Tibial artery (tissue), 4 donors: ENCODE measurements around the gene MLXIPL.
"Not testable (repeated sequence)": the region's sequence is repeated elsewhere in the genome, so short reads cannot be mapped to it uniquely, and the experiment has no call there.

ENCODE experiments used
- DNase-seq, 2 donors: peaks; one replicate each; pipeline ENCODE4 v3.0.0-alpha.2; 2019
- H3K27ac ChIP-seq, 2 donors: fragments of 200-600 bp; sonication (generic) in 1 of 2; 1 replicate in 1 of 2; 2 replicates in 1 of 2; pipeline ENCODE4 v1.5.1; 2018 to 2019; ENCODE audit warnings: mild to moderate bottlenecking in 1 of 2
- H3K27me3 ChIP-seq, 2 donors: fragments of 200-600 bp; sonication (generic) in 1 of 2; one replicate each; pipeline versions ENCODE4 v1.5.1 to v1.6.0; 2016 to 2019
- H3K36me3 ChIP-seq, 3 donors: fragments of 200-600 bp; sonication (generic) in 2 of 3; one replicate each; pipeline ENCODE4 v1.5.1; 2016 to 2019; ENCODE audit warnings: mild to moderate bottlenecking in 2 of 3
- H3K4me1 ChIP-seq, 4 donors: fragments of 200-600 bp; sonication (generic) in 2 of 4; 1 replicate in 3 of 4; 2 replicates in 1 of 4; pipeline ENCODE4 v1.5.1; 2016 to 2019
- H3K4me3 ChIP-seq, 2 donors: fragments of 200-600 bp; sonication (generic) in 1 of 2; 1 replicate in 1 of 2; 2 replicates in 1 of 2; pipeline ENCODE4 v1.5.1; 2018 to 2019; ENCODE audit warnings: mild to moderate bottlenecking in 2 of 2
- H3K9me3 ChIP-seq, 3 donors: fragments of 200-600 bp; sonication (generic) in 1 of 3; one replicate each; pipeline ENCODE4 v1.5.1; 2016 to 2019
- intact Hi-C: fragments of 100-400 bp; cut with DNase I; formaldehyde crosslinking; loops from one replicate; pipeline ENCODE4 v1.15.0; 2023; ENCODE audit warnings: low total_unique reads
- TF ChIP-seq, protein P1 (sequence below), 2 experiments: fragments of 200-600 bp in 1 of 2; fragments of 450-650 bp in 1 of 2; IDR thresholded peaks; one replicate each; pipeline ENCODE4 v1.5.1; 2017 to 2019; ENCODE audit warnings: antibody characterized with exemption in 2 of 2, mild to moderate bottlenecking in 1 of 2, moderate library complexity in 1 of 2

MLXIPL gene

DNA sequence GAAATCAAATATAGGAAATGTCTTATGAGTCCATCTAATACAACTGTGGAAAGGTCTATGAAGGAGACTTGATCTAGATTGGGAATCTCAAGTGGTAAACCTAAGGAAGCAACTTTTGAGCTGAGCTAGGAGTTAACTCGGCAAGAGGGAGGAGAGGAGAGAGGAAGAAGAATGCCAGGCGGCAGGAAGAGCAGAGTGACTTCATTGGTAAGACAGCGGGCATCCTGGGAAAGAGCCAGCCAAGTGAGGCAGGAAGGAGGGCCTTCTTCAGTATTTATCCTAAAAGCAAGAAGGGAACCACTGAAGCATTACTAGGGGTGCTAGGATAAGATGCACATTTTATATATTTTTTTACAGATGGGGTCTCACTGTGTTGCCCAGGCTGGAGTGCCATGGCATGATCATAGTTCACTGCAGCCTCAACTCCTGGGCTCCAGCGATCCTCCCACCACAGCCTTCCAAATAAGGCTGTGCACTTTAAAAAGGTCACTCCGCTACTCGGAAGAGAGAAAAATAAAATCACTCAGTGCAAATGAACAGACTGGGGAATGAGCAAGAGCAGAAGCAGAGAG lies 68.8 kb downstream of the MLXIPL start:
- H3K27ac ChIP-seq = peak overlapping the region; percentile 90 to 100
- DNase-seq = no peak
- peaks cover 0 to 27% (median 19%) of the 10 kb centered on the region in 4 donors for H3K4me1 ChIP-seq
- TF ChIP-seq, protein P1, sequence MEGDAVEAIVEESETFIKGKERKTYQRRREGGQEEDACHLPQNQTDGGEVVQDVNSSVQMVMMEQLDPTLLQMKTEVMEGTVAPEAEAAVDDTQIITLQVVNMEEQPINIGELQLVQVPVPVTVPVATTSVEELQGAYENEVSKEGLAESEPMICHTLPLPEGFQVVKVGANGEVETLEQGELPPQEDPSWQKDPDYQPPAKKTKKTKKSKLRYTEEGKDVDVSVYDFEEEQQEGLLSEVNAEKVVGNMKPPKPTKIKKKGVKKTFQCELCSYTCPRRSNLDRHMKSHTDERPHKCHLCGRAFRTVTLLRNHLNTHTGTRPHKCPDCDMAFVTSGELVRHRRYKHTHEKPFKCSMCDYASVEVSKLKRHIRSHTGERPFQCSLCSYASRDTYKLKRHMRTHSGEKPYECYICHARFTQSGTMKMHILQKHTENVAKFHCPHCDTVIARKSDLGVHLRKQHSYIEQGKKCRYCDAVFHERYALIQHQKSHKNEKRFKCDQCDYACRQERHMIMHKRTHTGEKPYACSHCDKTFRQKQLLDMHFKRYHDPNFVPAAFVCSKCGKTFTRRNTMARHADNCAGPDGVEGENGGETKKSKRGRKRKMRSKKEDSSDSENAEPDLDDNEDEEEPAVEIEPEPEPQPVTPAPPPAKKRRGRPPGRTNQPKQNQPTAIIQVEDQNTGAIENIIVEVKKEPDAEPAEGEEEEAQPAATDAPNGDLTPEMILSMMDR (IDR thresholded peaks at IDR 0.05) = no peak
- no peaks in the 10 kb centered on the region for H3K9me3 ChIP-seq
- intact Hi-C loops = no loop called here
- H3K27me3 ChIP-seq = no peaks in the 10 kb centered on the region
- peaks cover 15 to 42% (median 22%) of the 10 kb centered on the region in 3 donors for H3K36me3 ChIP-seq
- H3K4me3 ChIP-seq = peak overlapping the region; percentile 74 to 94

- H3K4me3 ChIP-seq, H3K27me3 ChIP-seq, H3K27ac ChIP-seq, intact Hi-C loops, DNase-seq, H3K9me3 ChIP-seq: not testable (repeated sequence)
- peaks cover 0 to 11% (median 2%) of the 10 kb centered on the region in 4 donors for H3K4me1 ChIP-seq
- H3K36me3 ChIP-seq = peaks cover 21 to 72% (median 41%) of the 10 kb centered on the region in 3 donors
Observed at GRCh38 chr7:73550093-73550492, 74.2 kb downstream of the MLXIPL start.

GRCh38 chr7:73549176-73549575 lies 75.1 kb downstream of the MLXIPL start:
- Histone ChIP-seq H3K4me1 (peaks cover 0 to 2% (median 0%) of the 10 kb centered on the region in 4 donors), H3K27ac (no peak overlapping the region), H3K36me3 (peaks cover 21 to 65% (median 41%) of the 10 kb centered on the region in 3 donors), H3K4me3 (no peak overlapping the region), H3K27me3 (no peaks in the 10 kb centered on the region), H3K9me3 (no peaks in the 10 kb centered on the region)
- TF ChIP-seq, protein P1 (IDR thresholded peaks at IDR 0.05) = no peak
- intact Hi-C loops = no loop called here
- no peak for DNase-seq

DNA sequence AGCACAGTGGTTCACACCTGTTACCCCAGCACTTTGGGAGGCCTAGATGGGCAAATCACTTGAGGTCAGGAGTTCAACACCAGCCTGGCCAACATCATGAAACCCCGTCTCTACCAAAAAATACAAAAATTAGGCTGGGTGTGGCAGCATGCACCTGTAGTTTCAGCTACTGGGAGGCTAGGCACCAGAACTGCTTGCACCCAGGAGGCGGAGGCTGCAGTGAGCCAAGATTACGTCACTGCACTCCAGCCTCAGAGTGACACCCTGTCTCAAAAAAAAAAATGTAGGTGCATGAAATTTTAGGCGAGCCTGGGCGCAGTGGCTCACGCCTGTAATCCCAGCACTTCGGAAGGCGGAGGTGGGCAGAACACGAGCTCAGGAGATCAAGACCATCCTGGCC lies 76.5 kb downstream of the MLXIPL start:
- Histone ChIP-seq H3K27me3 (no peaks in the 10 kb centered on the region), H3K4me1 (no peaks in the 10 kb centered on the region), H3K4me3 (no peak overlapping the region), H3K36me3 (peaks cover 35 to 59% (median 42%) of the 10 kb centered on the region in 3 donors), H3K27ac (no peak overlapping the region), H3K9me3 (no peaks in the 10 kb centered on the region)
- intact Hi-C loops = no loop called here
- TF ChIP-seq, protein P1 (IDR thresholded peaks at IDR 0.05) = no peak
- DNase-seq = no peak

- Histone ChIP-seq H3K36me3 (peaks cover 44 to 61% (median 46%) of the 10 kb centered on the region in 3 donors), H3K4me1 (no peaks in the 10 kb centered on the region), H3K27me3 (no peaks in the 10 kb centered on the region), H3K27ac (no peak overlapping the region), H3K9me3 (no peaks in the 10 kb centered on the region), H3K4me3 (no peak overlapping the region)
- DNase-seq = no peak
- intact Hi-C loops = no loop called here
- TF ChIP-seq, protein P1 (IDR thresholded peaks at IDR 0.05) = no peak
Observed at GRCh38 chr7:73544678-73545077, 79.6 kb downstream of the MLXIPL start.
